GM20431 (cell line): ENCODE results near the gene TAP1.

Source experiments
- in situ Hi-C: fragments of 300-500 bp; cut with MseI, MboI; formaldehyde crosslinking; loops from one replicate; pipeline ENCODE4 v1.15.0; 2020; ENCODE audit warnings: low sequenced_read_pairs; ENCODE audit not compliant: unreplicated experiment

Gene TAP1

GRCh38 chr6:32842690-32843089 is 10.8 kb downstream of the TAP1 start:
- in situ Hi-C loops, result no loop called here

GRCh38 chr6:32842021-32842650 is 11.4 kb downstream of the TAP1 start:
- in situ Hi-C loops, result no loop called here

- in situ Hi-C loops, result no loop called here
Measured at GRCh38 chr6:32840604-32841246, 12.8 kb downstream of the TAP1 start.

- in situ Hi-C loops, result no loop called here
Measured at GRCh38 chr6:32839356-32839755, 14.1 kb downstream of the TAP1 start.

- in situ Hi-C loops, result no loop called here
Measured at GRCh38 chr6:32838114-32838958, 15.2 kb downstream of the TAP1 start, which contains the start of gene TAP2. TSS of gene TAP2 (minus strand) at chr6:32838739. CDS start at chr6:32838233, 506 bp downstream.

- in situ Hi-C loops, result no loop called here
Measured at GRCh38 chr6:32837651-32838113, 15.8 kb downstream of the TAP1 start.

- in situ Hi-C loops, result no loop called here
Measured at GRCh38 chr6:32836873-32837272, 16.6 kb downstream of the TAP1 start.

- in situ Hi-C loops, result no loop called here
Measured at GRCh38 chr6:32835167-32835893, 18.2 kb downstream of the TAP1 start.

DNA sequence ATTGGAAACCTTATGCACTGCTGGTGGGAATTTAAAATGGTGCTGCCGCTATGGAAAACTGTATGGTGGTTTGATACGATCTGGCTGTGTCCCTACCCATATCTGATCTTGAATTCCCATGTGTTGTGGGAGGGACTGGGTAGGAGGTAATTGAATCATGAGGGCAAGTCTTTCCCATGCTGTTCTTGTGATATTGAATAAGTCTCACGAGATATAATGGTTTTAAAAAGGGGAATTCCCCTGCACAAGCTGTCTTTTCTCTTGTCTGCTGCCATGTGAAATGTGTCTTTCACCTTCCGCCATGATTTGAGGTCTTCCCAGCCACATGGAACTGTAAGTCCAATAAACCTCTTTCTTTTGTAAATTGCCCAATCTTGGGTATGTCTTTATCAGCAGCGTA is 19.8 kb downstream of the TAP1 start:
- in situ Hi-C loops, result no loop called here

DNA sequence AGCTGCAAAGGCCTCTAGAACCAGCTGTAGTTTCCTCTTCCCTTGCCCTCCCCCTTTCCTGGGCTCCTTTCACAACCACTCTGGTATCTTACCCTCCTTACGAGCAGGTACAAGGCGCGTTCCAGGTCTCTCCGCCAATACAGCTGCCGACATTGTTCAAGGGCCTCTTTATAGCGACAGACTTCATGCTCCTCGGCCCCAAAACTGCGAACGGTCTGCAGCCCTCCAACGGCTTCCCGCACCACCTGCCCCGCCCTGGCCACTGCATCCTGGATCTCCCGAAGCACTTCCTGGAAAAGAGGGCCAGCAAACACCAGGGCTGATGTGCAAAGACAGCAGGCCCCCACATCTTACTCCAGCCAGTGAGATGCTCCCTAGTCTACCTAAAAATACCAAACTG is 21.0 kb downstream of the TAP1 start:
- in situ Hi-C loops, result no loop called here

DNA sequence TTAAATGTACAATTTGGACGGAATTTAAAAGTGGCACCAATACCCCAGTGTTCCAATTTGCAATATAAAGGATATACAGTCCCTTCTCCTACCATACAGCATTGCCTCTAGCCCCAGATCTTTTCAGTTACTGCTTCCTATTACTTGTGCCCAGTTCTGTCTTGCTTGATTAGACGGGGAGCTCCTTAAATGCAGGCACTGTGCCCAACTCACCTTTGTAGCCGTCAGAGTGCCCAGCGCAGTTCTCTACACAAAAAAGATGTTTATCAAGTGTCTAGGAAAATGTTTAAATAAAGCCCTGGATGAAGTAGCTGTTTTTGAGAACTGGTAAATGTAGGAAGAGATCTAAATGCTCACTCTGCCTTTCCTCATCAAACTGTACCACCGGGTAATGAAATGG is 22.6 kb downstream of the TAP1 start:
- in situ Hi-C loops, result no loop called here

GRCh38 chr6:32830017-32830416 is 23.5 kb downstream of the TAP1 start:
- in situ Hi-C loops, result no loop called here

DNA sequence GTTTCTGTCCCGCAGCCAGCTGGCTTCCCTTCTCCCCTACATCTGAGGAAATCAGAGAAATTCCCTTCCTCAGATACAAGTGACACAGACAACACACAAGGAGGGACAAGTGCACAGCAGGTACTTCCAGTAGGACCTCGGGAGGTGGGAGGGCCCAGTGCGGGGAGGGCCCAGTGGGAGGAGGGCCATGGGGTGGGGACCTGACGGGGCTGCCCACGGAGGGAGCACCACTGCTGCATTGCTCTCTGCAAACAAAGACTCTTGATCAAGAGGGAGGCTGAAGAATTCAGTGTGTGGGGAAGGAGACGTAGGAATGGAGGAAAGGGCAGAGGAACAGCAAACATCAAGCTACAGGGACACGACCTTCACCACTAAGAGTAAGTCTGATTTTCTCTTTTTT is 24.0 kb downstream of the TAP1 start:
- in situ Hi-C loops, result no loop called here

DNA sequence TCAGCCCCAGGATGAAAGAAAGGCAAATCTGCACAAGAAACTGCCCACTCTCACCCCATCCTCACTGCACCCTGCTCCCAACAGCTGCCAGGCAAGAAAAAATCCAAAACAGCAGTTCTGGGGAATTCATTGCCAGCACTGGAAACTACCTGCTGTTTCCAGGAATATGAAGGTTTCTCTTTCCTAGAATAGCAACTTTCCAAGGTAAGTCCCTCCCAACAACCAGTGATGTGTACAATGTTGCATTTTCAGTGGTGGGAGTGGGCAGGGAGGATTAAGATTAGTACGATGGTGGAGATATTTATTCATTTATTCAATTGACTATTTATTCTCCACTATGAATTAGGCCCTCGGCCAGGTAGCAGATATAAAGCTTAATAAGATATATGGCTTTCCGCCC is 26.5 kb downstream of the TAP1 start:
- in situ Hi-C loops, result no loop called here

- in situ Hi-C loops, result no loop called here
Measured at GRCh38 chr6:32825966-32826365, 27.5 kb downstream of the TAP1 start.

- in situ Hi-C loops, result no loop called here
Measured at GRCh38 chr6:32819729-32820128, 33.8 kb downstream of the TAP1 start.

- in situ Hi-C loops, result no loop called here
Measured at GRCh38 chr6:32818867-32819266, 34.6 kb downstream of the TAP1 start.

GRCh38 chr6:32816746-32817204 is 36.7 kb downstream of the TAP1 start, which contains the start of gene HLA-DOB:
TSS of gene HLA-DOB (minus strand) at chr6:32817002. CDS start at chr6:32816951, 51 bp downstream.
- in situ Hi-C loops, result no loop called here

DNA sequence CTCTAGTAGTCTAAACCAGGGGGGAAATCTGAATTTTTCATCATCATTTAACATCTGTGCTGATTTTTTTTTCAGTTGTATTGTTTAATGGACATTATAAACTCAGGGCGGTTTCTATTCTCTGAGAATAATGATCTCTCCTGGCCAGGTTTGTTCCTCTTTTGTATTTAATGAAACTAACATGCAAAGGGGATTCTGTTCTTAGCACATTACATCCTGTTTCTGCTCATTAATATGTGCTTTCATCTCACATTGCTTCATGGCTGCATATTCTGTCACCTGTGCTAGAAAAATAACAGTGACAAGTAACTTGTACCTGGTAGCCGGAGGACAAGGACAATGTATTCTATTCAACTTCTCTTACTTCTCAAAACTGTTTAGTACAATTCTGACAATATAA is 37.5 kb downstream of the TAP1 start:
- in situ Hi-C loops, result no loop called here

DNA sequence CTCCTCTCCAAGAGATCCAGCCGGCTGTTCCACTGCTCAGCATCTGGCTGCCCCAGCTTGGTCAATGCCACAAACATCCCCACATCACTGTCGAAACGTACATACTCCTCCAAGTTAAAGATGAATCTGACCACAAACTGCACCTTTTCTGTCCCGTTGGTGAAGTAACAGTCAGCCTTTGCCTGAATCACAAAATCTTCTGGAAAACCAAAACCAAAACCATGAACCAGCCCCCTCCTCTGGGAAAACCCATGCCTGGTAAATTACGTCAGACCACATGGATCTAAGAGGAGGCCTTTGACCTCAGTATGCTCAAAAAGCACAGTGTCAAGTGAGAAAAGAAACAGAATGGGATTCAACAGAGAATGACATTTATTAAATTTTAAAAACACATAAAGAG is 38.4 kb downstream of the TAP1 start:
- in situ Hi-C loops, result no loop called here
